Epithelial cell of prostate (primary cell): ENCODE data around the gene LRP1B.
"Not testable (repeated sequence)": the region's sequence is repeated elsewhere in the genome, so short reads cannot be mapped to it uniquely, and the experiment has no call there.

Experiments used
- DNase-seq: peaks from one replicate; pipeline ENCODE4 v3.0.0-alpha.2; 2011; ENCODE audit warnings: low read depth, low spot score
- H3K27ac ChIP-seq: fragments of 450-650 bp; 2 replicates; pipeline ENCODE4 v1.5.1; 2017; ENCODE audit warnings: mild to moderate bottlenecking

Gene LRP1B

DNA sequence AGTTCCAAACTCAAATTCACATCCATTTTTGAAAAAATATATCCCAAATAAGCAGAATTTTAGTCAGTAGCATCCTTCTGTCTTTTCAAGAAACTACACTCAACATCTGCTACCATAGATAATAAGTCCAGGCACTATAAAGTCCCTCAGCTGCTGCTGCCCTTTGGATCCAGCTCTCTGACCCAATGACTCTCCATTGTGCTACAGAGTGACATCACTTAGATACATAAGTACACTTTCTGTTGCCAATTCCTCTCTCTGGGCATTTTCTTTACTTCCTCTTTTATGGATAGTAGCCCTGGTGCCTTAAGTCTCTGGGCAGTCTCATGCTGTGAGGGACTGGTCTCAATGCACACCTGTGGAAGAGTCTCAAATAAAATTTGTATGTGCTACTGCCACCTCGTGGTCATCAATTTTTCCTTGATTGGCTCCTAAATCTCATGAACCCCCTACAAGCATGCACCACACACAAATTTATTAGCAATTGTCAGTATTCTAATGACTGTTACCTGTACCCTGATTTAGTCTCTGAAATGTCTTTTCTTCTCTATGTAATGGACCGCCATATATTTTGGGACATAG lies 219.2 kb downstream of the LRP1B start:
- no peak overlapping the region for H3K27ac ChIP-seq
- no peak for DNase-seq

DNA sequence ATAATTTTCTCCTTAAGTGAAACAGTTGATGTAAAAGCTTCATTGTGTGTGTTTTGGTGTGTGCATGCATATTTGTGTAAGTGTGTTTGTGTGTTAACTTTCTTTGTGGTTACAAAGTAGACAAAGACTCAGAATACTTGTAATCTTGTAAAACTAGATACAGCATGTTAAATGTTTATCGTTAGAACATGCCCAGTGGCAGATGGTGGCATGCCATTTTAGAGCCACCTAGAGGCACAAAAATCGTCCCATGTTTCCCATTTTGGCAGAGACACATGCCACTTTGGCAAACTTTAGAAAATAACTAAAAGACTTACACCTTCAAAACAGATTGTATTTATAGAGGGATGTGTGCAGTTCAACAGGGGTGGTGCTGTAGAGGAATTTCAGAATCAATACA lies 224.1 kb downstream of the LRP1B start:
- DNase-seq, result no peak

DNA sequence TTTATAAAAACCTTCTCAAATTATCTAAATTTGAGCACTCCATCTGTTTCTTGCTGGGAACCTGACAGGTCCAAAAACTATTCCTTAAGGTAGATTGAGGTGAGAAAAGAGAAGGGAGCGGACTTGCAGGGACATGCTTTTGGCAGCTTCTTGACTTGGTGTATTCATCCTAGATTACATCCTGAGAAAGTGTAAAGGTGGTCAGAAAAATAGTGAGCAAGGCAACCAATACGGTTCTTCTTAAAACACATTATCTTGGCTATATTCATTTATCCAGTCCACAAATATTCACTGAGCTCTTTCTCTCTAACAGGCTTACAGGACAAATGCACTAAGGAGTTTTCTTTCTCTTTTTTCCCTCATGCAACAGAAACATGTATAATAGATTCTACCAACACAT lies 230.0 kb downstream of the LRP1B start:
- no peak overlapping the region for H3K27ac ChIP-seq
- no peak for DNase-seq

More for the DNA sequence above, 224.1 kb downstream of the LRP1B start:
- no peak overlapping the region for H3K27ac ChIP-seq

DNA sequence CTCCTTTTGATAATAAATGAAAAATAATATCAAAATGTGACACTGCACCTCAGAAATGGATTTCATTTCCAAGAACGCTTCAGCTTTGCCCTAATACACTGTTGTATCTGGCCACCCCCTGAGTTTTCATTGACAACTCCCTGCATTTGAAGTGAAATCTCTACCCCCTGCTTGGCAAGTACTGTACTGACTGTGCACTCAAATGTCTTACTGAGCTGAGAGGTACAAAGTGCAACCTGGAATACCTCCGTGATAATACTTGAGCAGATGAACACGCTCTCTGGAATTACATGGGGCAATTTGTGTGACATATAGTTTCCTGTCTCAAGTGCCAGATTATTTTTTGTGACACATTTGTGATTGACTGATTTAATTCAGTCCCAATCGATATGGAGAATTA lies 231.1 kb downstream of the LRP1B start:
- DNase-seq, result no peak

DNA sequence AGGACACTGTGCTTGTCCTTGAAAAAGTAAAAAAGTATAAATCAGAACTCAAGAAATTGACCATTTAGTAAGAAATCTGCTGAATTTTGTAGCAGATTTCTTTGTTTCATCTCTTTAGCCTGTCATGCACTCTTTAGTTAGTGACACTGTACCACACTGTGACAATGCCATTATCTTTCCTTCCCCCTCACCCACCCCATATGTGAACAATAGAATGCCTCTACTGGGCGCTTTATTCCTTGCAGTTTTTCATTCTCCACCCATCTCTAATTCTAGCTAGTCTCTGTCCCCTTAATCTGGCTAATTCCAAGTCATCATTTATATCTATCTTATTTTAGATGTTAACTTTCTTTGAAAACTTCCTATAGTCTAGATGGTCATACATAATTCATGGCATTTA lies 241.0 kb downstream of the LRP1B start:
- no peak for DNase-seq
- no peak overlapping the region for H3K27ac ChIP-seq

More for the DNA sequence above, 231.1 kb downstream of the LRP1B start:
- H3K27ac ChIP-seq, result no peak overlapping the region

DNA sequence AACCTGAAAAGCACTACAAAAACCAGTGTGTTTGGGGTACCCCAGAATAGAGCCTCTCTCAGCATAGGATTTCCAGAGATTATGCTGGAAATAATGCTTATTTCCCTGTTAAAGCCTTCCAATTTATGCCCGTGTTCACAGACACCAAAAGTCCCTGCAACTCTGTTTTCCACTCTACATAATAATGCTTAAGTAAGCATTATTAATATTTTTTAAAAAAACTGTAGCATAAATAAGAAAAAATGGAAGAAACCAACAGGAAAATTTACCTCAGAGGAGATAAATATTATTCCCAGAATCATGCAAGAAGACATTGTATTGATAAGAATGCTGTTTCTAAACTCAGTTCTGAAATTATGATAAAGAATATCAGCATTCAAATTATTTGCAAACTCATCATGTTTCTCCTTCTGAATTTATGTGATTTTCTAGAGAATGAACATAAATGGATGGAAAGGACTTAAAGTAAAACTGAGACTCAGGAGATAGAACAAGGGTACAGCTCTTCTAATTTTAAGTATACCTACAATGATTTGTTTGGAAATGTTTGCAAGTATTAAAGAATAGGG lies 241.7 kb downstream of the LRP1B start:
- no peak for DNase-seq
- H3K27ac ChIP-seq, result no peak overlapping the region

DNA sequence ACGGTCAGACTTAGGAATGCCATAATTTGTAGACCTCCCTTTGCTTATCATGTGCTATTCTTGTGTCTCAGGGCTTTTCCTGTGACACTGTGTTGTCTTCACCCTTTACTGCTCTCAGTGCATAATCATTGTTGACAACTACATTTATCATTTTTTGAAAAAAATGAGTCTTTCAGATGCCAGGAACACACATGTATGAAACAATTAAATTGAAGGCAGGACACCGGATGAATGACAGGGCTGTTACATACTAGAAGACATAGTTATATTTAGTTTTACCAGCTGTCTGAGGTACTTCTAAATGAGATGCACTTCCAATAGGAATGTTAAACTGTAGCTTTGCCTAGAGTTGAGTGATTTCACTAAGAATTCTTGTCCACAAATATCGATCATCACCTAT lies 243.5 kb downstream of the LRP1B start:
- no peak overlapping the region for H3K27ac ChIP-seq
- DNase-seq, result no peak

DNA sequence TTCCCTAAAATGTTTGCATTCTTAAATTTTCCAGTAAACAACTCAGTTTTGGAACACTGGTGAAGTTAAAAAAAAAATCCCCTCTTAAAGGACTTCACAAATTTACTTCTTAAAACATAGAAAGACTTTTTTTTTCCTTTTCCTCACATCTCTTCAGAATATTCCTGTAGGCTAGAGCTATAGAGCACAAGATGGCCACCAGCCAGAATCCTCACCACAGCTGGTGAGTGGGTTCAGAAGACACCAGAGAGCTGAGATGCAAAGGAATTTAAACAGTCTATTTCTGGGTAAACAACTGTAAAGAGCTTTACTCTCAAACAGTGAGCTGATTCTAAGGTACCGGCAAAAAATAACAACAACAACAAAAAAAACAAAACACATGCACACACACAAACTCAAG lies 252.8 kb downstream of the LRP1B start:
- DNase-seq, result no peak

DNA sequence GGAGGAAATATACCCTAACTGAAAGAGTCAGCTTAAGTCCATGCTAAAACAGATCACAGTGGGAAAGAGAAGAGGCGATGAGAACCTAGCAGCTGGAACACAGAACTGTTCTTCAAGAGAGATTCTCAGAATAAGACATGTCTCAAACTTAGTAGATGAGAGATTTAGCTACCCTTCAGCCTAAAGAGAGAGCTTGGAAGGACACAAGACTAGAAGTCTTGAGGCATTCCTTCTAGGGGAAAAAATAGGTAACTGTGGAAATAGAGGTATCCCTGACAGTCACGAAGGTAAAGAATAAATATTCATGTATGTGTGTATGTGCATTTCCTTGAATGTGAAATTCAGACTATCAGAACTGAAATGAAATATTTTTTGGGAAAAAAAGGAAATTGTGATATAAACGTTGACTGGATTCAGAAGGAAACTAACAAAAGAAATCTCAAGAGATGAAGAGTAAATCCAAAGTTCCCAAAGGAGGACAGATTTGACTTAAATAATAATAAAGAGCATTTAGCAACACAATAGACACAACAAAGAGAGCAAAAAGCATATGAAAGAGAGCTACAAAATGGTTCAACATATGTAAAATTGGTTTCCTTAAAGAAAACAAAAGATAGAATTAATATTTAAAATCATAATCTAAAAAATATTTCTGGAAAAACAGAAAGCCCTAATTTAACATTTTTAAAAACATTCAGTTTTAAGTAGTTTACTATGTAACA lies 258.7 kb downstream of the LRP1B start:
- H3K27ac ChIP-seq, result no peak overlapping the region
- no peak for DNase-seq

More for the DNA sequence above, 252.8 kb downstream of the LRP1B start:
- no peak overlapping the region for H3K27ac ChIP-seq

DNA sequence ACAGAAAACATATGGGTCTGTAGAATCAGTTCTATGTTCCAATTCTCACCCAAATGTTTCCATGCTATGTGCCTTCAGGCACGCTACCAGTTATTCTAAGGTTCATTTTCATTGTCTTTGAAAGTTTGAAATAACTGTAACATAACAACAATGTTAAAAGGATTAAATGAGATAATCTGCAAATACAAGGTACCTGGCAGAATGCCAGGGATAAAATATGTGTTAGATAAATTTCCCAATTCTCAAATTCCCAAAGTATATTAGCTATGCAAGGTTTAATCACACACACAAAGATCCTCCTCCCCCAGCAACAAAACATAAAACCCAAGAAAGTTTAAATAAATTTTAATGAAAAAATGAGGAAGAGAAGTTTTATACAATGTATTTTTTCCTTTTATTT lies 261.2 kb downstream of the LRP1B start:
- H3K27ac ChIP-seq, result no peak overlapping the region
- DNase-seq, result no peak

DNA sequence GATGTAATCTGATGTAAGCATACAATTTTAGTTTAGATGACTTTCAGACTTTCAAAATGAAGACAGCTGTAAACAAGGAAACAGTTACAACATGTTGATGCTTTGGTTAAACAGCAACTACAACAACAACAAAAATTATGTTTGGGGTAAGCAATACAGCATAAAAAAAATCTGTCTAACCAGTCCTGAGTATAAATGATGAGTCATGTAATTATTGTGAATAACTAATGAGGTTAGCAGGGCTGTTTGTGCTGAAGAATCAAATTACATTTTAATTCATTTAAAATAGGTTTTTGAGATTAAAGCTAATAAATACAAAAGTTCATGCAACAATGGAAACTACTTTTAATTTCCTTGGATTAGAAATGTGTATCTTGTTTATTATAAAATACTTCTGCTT lies 266.9 kb downstream of the LRP1B start:
- H3K27ac ChIP-seq, result no peak overlapping the region
- DNase-seq, result no peak

DNA sequence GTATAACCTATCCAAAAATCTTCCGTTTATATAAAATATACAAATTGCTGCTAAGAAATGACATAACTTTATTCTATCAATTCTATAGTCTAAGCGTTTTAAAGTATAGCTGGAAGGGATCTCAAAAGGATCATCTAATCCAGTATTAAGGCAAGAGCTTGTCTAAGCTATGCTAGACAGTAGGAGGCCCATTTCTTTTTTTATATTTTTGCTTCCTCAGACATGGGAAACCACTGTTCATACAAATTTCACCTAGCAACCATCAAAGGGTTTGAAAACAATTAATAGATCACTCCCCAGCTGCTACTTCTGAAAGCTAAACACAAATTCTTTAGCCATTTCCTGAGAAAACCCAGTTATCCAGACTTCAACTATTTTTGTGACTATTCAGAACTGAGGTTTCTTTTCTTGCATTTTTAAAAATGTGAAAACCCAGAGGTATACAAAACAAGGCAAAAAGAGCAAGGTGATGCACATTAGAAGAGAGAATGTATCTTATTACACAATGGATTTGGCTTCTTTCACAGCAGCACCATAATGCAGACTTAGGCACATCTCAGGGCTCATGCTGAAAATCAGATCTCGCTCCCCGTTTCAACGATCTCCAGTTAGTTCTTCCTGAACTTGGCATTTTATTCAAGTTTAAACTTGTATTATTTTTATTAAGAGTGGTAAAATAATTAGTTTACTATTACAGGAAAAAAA lies 274.4 kb downstream of the LRP1B start:
- DNase-seq, result no peak
- no peak overlapping the region for H3K27ac ChIP-seq

DNA sequence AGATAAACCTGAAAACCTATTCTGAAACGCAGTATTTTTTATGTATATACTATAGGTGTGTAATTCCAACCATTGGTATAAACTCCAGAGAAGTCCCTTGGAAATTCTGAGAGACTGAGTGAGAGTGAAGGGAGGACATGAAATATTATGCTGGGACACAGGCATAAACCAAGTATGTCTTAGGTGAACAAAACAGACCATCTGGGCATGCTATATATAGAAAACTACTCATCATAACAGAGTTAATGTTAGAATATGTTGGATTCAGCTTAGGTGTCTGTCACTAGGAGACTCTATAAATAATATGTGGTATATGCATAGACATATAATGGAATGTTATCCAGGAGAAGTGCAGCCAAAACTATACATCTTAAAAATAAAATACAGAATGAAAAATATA lies 282.6 kb downstream of the LRP1B start:
- DNase-seq, result no peak
- no peak overlapping the region for H3K27ac ChIP-seq

DNA sequence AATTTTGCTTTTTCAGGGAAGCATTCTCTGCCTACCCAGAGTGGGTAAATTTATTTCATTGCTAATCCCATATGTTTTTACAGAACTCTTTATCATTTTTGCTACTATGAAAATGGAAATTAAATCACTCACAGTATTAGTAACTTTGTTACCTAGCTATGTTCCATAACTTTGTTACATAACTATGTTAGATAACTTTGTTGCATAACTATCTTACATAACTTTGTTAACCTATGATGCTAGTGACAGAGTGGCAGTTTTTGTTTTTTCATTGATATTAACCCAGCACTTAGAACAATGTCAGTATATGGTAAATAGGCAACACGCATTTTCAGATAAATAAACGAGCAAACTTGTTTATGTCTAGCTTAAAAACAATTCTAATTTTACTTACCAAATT lies 286.6 kb downstream of the LRP1B start:
- no peak overlapping the region for H3K27ac ChIP-seq
- no peak for DNase-seq

DNA sequence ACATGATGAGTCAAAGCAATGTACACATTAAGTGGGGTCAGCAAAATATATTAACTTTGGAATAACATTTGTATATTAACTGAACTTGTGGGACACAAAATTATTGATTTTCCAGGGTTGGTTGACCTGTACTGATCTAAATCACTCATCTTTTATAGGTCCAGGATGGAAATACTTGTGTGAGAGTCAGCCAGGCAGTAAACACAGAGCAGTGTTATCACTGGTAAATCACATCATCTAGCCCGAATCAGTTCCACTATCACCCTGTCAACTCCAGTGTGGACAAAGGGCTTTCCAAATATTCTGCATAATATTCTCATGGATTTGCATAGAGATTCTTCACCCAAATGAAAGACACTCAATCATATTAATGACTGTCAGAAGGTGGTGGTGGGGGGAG lies 295.7 kb downstream of the LRP1B start:
- no peak overlapping the region for H3K27ac ChIP-seq
- DNase-seq, result no peak

DNA sequence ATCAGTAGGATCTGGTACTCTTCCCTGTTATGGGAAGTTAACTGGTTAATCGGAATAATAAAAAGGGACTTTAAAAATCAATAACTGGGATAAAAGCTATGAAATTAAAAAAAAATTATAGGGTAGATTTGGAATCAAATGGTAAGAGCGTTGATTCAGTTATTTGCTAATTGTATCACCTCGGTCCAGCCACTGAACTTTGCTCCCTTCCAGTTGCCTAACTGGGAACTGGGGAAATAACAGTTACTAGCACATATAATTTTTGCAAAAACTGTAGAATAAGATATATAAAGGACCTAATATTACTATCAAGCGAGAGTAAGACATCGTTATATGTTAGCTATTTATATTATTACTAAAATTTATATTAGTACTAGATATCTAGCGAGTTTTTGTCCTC lies 302.1 kb downstream of the LRP1B start:
- no peak for DNase-seq
- H3K27ac ChIP-seq, result no peak overlapping the region

DNA sequence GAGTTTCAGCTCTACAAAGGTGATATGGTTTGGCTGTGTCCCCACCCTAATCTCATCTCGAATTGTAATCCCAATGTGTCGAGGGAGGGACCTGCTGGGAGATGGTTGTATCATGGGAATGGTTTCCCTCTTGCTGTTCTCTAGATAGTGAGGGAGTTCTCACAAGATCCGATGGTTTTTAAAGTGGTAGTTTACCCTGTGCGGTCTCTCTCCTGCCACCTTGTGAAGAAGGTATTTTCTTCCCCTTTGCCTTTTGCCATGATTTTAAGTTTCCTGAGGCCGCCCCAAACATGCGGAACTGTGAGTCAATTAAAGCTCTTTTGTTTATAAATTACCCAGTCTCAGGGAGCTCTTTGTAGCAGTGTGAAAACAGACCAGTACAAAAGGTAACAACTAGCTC lies 306.0 kb downstream of the LRP1B start:
- no peak for DNase-seq
- H3K27ac ChIP-seq, result no peak overlapping the region

DNA sequence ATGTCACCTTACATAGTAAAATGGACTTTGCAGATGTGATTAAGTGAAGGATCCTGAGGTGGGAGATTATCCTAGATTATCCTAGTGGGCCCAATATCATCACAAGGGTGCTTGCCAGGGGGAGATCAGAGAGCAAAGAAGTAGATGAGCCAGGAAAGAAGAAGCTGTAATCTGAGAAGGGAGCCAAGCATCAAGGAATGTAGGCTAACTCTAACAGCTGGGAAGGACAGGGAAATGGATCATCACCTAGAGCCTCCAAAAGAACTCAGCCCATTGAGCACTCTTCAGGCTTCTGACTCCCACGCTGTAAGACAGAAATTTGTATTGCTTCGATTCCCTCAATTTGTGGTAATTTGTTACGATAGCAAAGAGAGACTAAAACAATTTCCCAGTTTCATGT lies 309.9 kb downstream of the LRP1B start:
- no peak for DNase-seq
- no peak overlapping the region for H3K27ac ChIP-seq

DNA sequence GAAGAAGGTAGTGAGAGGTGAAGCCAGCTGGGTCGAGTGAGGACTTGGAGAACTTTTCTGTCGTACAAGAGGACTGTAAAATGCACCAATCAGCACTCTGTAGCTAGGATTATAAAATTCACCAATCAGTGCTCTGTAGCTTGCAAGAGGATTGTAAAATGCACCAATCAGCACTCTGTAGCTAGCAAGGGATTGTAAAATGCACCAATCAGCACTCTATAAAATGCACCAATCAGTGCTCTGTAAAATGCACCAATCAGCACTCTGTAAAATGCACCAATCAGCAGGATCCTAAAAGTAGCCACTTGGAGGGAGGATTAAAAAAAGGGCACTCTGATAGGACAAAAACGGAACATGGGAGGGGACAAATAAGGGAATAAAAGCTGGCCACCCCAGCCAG lies 315.5 kb downstream of the LRP1B start:
- not testable (repeated sequence) for H3K27ac ChIP-seq, DNase-seq

DNA sequence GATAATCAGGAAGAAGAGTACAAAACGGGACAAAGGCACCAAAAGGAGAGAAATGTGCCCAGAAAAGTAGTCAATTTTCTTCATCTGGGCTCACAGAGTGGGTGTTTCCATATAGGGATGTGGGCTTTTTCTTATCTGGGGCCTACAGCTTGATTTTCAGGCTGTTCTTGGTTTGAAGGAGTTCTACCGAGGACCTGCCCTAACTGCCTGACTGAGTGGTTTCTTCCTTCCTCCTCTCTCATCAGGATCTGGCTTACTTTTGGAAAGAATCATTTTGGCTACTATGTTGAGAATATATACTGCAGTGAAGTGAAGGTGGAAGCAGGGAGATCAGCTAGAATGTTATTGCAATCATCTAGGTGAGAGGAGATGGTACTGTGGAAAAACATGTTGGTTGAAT lies 316.7 kb downstream of the LRP1B start:
- no peak overlapping the region for H3K27ac ChIP-seq
- DNase-seq, result no peak

DNA sequence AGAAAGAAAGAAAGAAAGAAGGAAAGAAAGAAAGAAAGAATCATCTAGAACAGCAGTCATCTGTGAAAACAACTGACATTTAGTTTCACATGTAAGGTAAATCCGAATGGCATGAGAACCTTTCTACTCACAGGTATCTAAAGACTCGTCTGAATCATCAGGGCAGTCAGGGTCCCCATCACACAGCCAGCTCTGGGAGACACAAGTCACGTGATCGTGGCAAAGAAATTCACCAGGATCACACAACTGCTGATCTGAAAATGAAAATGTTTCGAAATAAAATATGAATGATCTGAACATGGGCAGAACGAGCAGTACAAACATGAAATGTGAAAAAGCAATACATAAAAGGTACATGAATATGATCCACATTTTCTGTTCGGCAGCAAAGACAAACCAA lies 320.7 kb downstream of the LRP1B start:
- no peak overlapping the region for H3K27ac ChIP-seq
- DNase-seq, result no peak
